A549 (cell line): ENCODE measurements around the gene EXOC2. TPM values are rescaled to one million over a fixed set of nuclear protein-coding genes. Genes with fewer than 3 reads are reported as not detected.

Experiments used
- ATAC-seq, 2 experiments: fragments of 200-7000 bp in 1 of 2; fragments of >200 bp in 1 of 2; cut with Nextera tagmentation in 1 of 2; cut with Tn5 transposase in 1 of 2; 3 replicates each; pipeline versions ENCODE4 v1.8.0 to v1.9.1; 2018 to 2020; ENCODE audit warnings: mild to moderate bottlenecking in 1 of 2, moderate library complexity in 1 of 2
- CTCF ChIA-PET: fragments of 300-600 bp; sonication (Branson Sonifier 250); formaldehyde crosslinking; extraction: SDS; loops from one replicate; lab custom pipeline; 2021; ENCODE audit warnings: antibody characterized with exemption, inconsistent platforms; lab: Yijun Ruan, JAX
- POLR2A ChIA-PET: fragments of 350-600 bp; formaldehyde crosslinking; extraction: SDS; loops from one replicate; lab custom pipeline; 2021; ENCODE audit warnings: antibody characterized with exemption, inconsistent platforms; lab: Yijun Ruan, JAX
- DNase-seq, 2 experiments: peaks; one replicate each; pipeline versions ENCODE4 v3.0.0 to v3.0.0-alpha.2; 2011 to 2016; ENCODE audit warnings: low read depth in 1 of 2, low spot score in 1 of 2
- FAIRE-seq: peaks from 2 replicates; lab custom pipeline; 2011; peaks lifted over from hg19 to GRCh38; lab: Jason Lieb, UNC
- H3K27ac ChIP-seq, 2 experiments: fragments of >200 bp; sonication (Bioruptor Twin); formaldehyde crosslinking; 3 replicates each; pipeline ENCODE4 v1.5.1; 2016 to 2017
- H3K4me1 ChIP-seq: fragments of >200 bp; sonication (Bioruptor Twin); formaldehyde crosslinking; 3 replicates; pipeline ENCODE4 v1.6.1; 2016
- H3K4me2 ChIP-seq: fragments of >200 bp; sonication (Bioruptor Twin); formaldehyde crosslinking; 3 replicates; pipeline ENCODE4 v1.6.1; 2016
- H3K4me3 ChIP-seq: fragments of >200 bp; sonication (Bioruptor Twin); formaldehyde crosslinking; 3 replicates; pipeline ENCODE4 v1.5.1; 2016
- H3K9me3 ChIP-seq: fragments of >200 bp; sonication (Bioruptor Twin); formaldehyde crosslinking; 3 replicates; pipeline ENCODE4 v1.6.1; 2016
- CBX2 ChIP-seq: fragments of 200-600 bp; sonication (generic); IDR thresholded peaks from 2 replicates; pipeline ENCODE4 v1.6.1; 2016; ENCODE audit warnings: low read depth, mild to moderate bottlenecking, borderline replicate concordance
- CHD2 ChIP-seq: fragments of 150-350 bp; IDR thresholded peaks from 2 replicates; pipeline ENCODE4 v1.6.1; 2014; ENCODE audit warnings: low read length; ENCODE audit not compliant: partially characterized antibody
- CTCF ChIP-seq: fragments of >200 bp; sonication (Bioruptor Twin); formaldehyde crosslinking; IDR thresholded peaks from 3 replicates; pipeline ENCODE4 v1.5.1; 2016
- EHMT2 ChIP-seq: fragments of 200-600 bp; sonication (generic); IDR thresholded peaks from 2 replicates; pipeline ENCODE4 v1.6.1; 2016; ENCODE audit warnings: antibody characterized with exemption, low read depth, mild to moderate bottlenecking, moderate library complexity
- ELK1 ChIP-seq: fragments of 150-350 bp; IDR thresholded peaks from 2 replicates; pipeline ENCODE4 v1.6.1; 2014; ENCODE audit warnings: low read depth, mild to moderate bottlenecking, low read length
- EP300 ChIP-seq, 2 experiments: fragments of >200 bp; sonication (Bioruptor Twin); formaldehyde crosslinking; IDR thresholded peaks; 2 replicates in 1 of 2; 3 replicates in 1 of 2; pipeline ENCODE4 v1.6.1; 2016 to 2017
- ESRRA ChIP-seq: fragments of 150-350 bp; IDR thresholded peaks from 2 replicates; pipeline ENCODE4 v1.6.1; 2014; ENCODE audit warnings: mild to moderate bottlenecking, low read length, borderline replicate concordance
- FOSB ChIP-seq: fragments of 250-450 bp; sonication (Bioruptor Pico); IDR thresholded peaks from 2 replicates; pipeline ENCODE4 v1.5.0; 2020; ENCODE audit warnings: mild to moderate bottlenecking, moderate library complexity
- HEYL ChIP-seq: fragments of 250-450 bp; sonication (Bioruptor Pico); IDR thresholded peaks from 2 replicates; pipeline ENCODE4 v1.8.0; 2021; ENCODE audit warnings: mild to moderate bottlenecking, moderate library complexity
- HOXB13 ChIP-seq: fragments of 250-450 bp; sonication (Bioruptor Pico); IDR thresholded peaks from 2 replicates; pipeline ENCODE4 v1.5.0; 2020; ENCODE audit warnings: low read depth, mild to moderate bottlenecking, moderate library complexity
- HOXB5 ChIP-seq: fragments of 250-450 bp; sonication (Bioruptor Pico); IDR thresholded peaks from 2 replicates; pipeline ENCODE4 v1.5.0; 2020; ENCODE audit warnings: mild to moderate bottlenecking, moderate library complexity
- KDM1A ChIP-seq: fragments of 200-600 bp; sonication (generic); IDR thresholded peaks from 2 replicates; pipeline ENCODE4 v1.6.1; 2016; ENCODE audit warnings: low read depth, mild to moderate bottlenecking
- MAFK ChIP-seq: fragments of 450-650 bp; IDR thresholded peaks from 2 replicates; pipeline ENCODE4 v1.6.1; 2014; ENCODE audit not compliant: partially characterized antibody
- MAZ ChIP-seq: fragments of 150-350 bp; IDR thresholded peaks from 2 replicates; pipeline ENCODE4 v1.6.1; 2014; ENCODE audit warnings: antibody characterized with exemption, low read depth, low read length, borderline replicate concordance
- NPAS2 ChIP-seq: fragments of 250-450 bp; sonication (Bioruptor Pico); IDR thresholded peaks from 2 replicates; pipeline ENCODE4 v1.8.0; 2022; ENCODE audit warnings: mild to moderate bottlenecking, moderate library complexity, borderline replicate concordance
- PBX3 ChIP-seq: IDR thresholded peaks from 2 replicates; pipeline ENCODE4 v1.6.1; 2012
- PHF8 ChIP-seq: fragments of 200-600 bp; sonication (generic); IDR thresholded peaks from 2 replicates; pipeline ENCODE4 v1.6.1; 2016; ENCODE audit warnings: low read depth, mild to moderate bottlenecking, antibody characterized with exemption, moderate library complexity, borderline replicate concordance
- POLR2A ChIP-seq: IDR thresholded peaks from 2 replicates; pipeline ENCODE4 v1.6.1; 2012; ENCODE audit warnings: mild to moderate bottlenecking, low read length
- RAD21 ChIP-seq, 2 experiments: fragments of >200 bp in 1 of 2; sonication (Bioruptor Twin) in 1 of 2; formaldehyde crosslinking in 1 of 2; IDR thresholded peaks in 1 of 2; conservative IDR thresholded peaks in 1 of 2; 2 replicates in 1 of 2; 3 replicates in 1 of 2; pipeline ENCODE4 v1.6.1; 2012 to 2018; ENCODE audit warnings: inconsistent platforms in 1 of 2
- RARB ChIP-seq: fragments of 250-450 bp; sonication (Bioruptor Pico); IDR thresholded peaks from 2 replicates; pipeline ENCODE4 v1.8.0; 2021; ENCODE audit warnings: mild to moderate bottlenecking, moderate library complexity
- REST ChIP-seq: fragments of 200-600 bp; sonication (generic); IDR thresholded peaks from 2 replicates; pipeline ENCODE4 v1.6.1; 2016; ENCODE audit warnings: antibody characterized with exemption, mild to moderate bottlenecking, moderate library complexity
- RNF2 ChIP-seq: fragments of 200-600 bp; sonication (generic); IDR thresholded peaks from 2 replicates; pipeline ENCODE4 v1.6.1; 2016; ENCODE audit warnings: low read depth, mild to moderate bottlenecking, antibody characterized with exemption, moderate library complexity, borderline replicate concordance
- SREBF2 ChIP-seq: fragments of 450-650 bp; IDR thresholded peaks from 2 replicates; pipeline ENCODE4 v1.6.1; 2014; ENCODE audit warnings: mild to moderate bottlenecking, moderate library complexity
- TFCP2L1 ChIP-seq: fragments of 250-450 bp; sonication (Bioruptor Pico); IDR thresholded peaks from 2 replicates; pipeline ENCODE4 v1.5.0; 2021; ENCODE audit warnings: mild to moderate bottlenecking
- TP53 ChIP-seq: fragments of 250-450 bp; sonication (Bioruptor Pico); IDR thresholded peaks from 2 replicates; pipeline ENCODE4 v1.5.0; 2021; ENCODE audit warnings: mild to moderate bottlenecking, moderate library complexity
- USF2 ChIP-seq: fragments of 450-650 bp; IDR thresholded peaks from 2 replicates; pipeline ENCODE4 v1.6.1; 2014; ENCODE audit warnings: antibody characterized with exemption
- ZC3H11A ChIP-seq: fragments of 450-650 bp; IDR thresholded peaks from 2 replicates; pipeline ENCODE4 v1.6.1; 2014; ENCODE audit warnings: antibody characterized with exemption, mild to moderate bottlenecking
- WGBS: methylation state at CpG from one replicate; pipeline ENCODE4 v1.1.6; 2017; ENCODE audit errors: missing lambda C conversion rate; 5-methylcytosine and 5-hydroxymethylcytosine counted together
- polyA plus RNA-seq, 4 experiments: library from polyadenylated mRNA; depleted of rRNA in 3 of 4; stranded (reverse); fragments of >200 nt; fragmentation: RNase III in 1 of 4; extraction: RNeasy Plus Mini Kit Qiagen cat#74134 plus additional on column Dnase treatment in 1 of 4; gene quantifications; 2 replicates in 3 of 4; 3 replicates in 1 of 4; pipeline ENCODE4 v1.2.3, GENCODE V29; 2011 to 2017

EXOC2 gene
- polyA plus RNA-seq, 2 of the 4 experiments (the other 2 are of a cell fraction), result 13.3 to 22.9 TPM

GRCh38 chr6:473356-473755 is 219.6 kb downstream of the EXOC2 start:
- H3K27ac ChIP-seq, result no peak overlapping the region
- TF ChIP-seq FOSB (CRISPR knock-in tag) (no peak), SREBF2 (no peak), HOXB5 (CRISPR knock-in tag) (no peak), TFCP2L1 (CRISPR knock-in tag) (no peak), RAD21 (conservative IDR thresholded peaks at IDR 0.05 in 1 of 2, IDR thresholded peaks at IDR 0.05 in 1 of 2) (no peak), KDM1A (no peak), HEYL (CRISPR knock-in tag) (no peak), EP300 (IDR thresholded peaks at IDR 0.05) (no peak), MAZ (no peak), MAFK (no peak), ELK1 (no peak), CHD2 (no peak)
- TF ChIP-seq, all 56 proteins: peak for 0
- Histone ChIP-seq H3K4me2 (no peak overlapping the region), H3K4me1 (no peaks in the 10 kb centered on the region), H3K4me3 (no peak overlapping the region), H3K9me3 (no peaks in the 10 kb centered on the region)
- 41% methylated on average over 3 of the region's 3 CpGs for WGBS
- CTCF ChIA-PET, result interaction anchor here (0.6 kb wide), 1 partner anchor 84 kb away, joined by 4 read pairs; no protein-coding TSS in a partner anchor
- POLR2A ChIA-PET, result no interaction called here
- DNase-seq (no peak), FAIRE-seq (no peak), ATAC-seq (no peak)

GRCh38 chr6:470901-471448 is 222.0 kb downstream of the EXOC2 start:
- Histone ChIP-seq H3K4me3 (no peak overlapping the region), H3K4me1 (no peaks in the 10 kb centered on the region), H3K9me3 (no peaks in the 10 kb centered on the region), H3K27ac (no peak overlapping the region), H3K4me2 (no peak overlapping the region)
- CTCF ChIA-PET, result no interaction called here
- FAIRE-seq (no peak), DNase-seq (no peak), ATAC-seq (no peak)
- TF ChIP-seq ESRRA (no peak), CBX2 (no peak), EHMT2 (no peak), MAZ (no peak), REST (no peak), TP53 (CRISPR knock-in tag) (no peak), HOXB13 (CRISPR knock-in tag) (no peak), ELK1 (no peak), ZC3H11A (no peak), PHF8 (no peak), POLR2A (no peak), FOSB (CRISPR knock-in tag) (no peak), PBX3 (no peak), USF2 (no peak), CTCF (no peak), RARB (CRISPR knock-in tag) (no peak), RNF2 (no peak), NPAS2 (CRISPR knock-in tag) (no peak)
- POLR2A ChIA-PET, result no interaction called here
- WGBS, result 75% methylated on average over 14 of the region's 16 CpGs
